ENCODE measurements around the gene RHBDL1. TPM values are rescaled to one million over a fixed set of nuclear protein-coding genes. Genes with fewer than 3 reads are reported as not detected.
A peak's percentile ranks its signal among the peaks of the same experiment; 100 is the strongest.

Gene RHBDL1
- total RNA-seq, 1 donor from 2014 or later, result 2.0 TPM

- DNase-seq (ENCODE audit: low spot score in 2 of 2), result no peak
- no peak for FAIRE-seq
These were observed 23.6 kb upstream of the RHBDL1 start for GRCh38 chr16:651844-652243.

GRCh38 chr16:652454-653305 is 22.8 kb upstream of the RHBDL1 start:
- no peak for FAIRE-seq
- DNase-seq (ENCODE audit: low spot score in 2 of 2), result no peak

GRCh38 chr16:654034-654433 is 21.4 kb upstream of the RHBDL1 start:
- FAIRE-seq, result no peak
- no peak for DNase-seq (ENCODE audit: low spot score in 2 of 2)

- no peak for DNase-seq (ENCODE audit: low spot score in 2 of 2)
- no peak for FAIRE-seq
These were observed 18.0 kb upstream of the RHBDL1 start for GRCh38 chr16:657487-657886.

- FAIRE-seq (no peak), DNase-seq (ENCODE audit: low spot score in 2 of 2) (no peak)
These were observed 16.5 kb upstream of the RHBDL1 start for GRCh38 chr16:658679-659571.

- DNase-seq (ENCODE audit: low spot score in 2 of 2) (no peak), FAIRE-seq (no peak)
These were observed 15.9 kb upstream of the RHBDL1 start for GRCh38 chr16:659618-660017.

GRCh38 chr16:660132-660458 is 15.4 kb upstream of the RHBDL1 start:
- FAIRE-seq, result no peak

GRCh38 chr16:660459-661183 is 14.8 kb upstream of the RHBDL1 start:
- DNase-seq (ENCODE audit: low spot score in 2 of 2), result peak; percentile 95 to 96
- no peak for FAIRE-seq

More at GRCh38 chr16:660132-660458, 15.4 kb upstream of the RHBDL1 start:
- DNase-seq (ENCODE audit: low spot score in 2 of 2), result no peak

GRCh38 chr16:661184-661821 is 14.2 kb upstream of the RHBDL1 start:
- DNase-seq (ENCODE audit: low spot score in 2 of 2), result no peak
- FAIRE-seq, result no peak

- no peak for DNase-seq (ENCODE audit: low spot score in 2 of 2)
- no peak for FAIRE-seq
These were observed 13.4 kb upstream of the RHBDL1 start for GRCh38 chr16:662095-662494.

GRCh38 chr16:662597-662996 is 12.9 kb upstream of the RHBDL1 start:
- no peak for FAIRE-seq

GRCh38 chr16:666572-666971 is 8.9 kb upstream of the RHBDL1 start:
- no peak for FAIRE-seq
- no peak for DNase-seq (ENCODE audit: low spot score in 2 of 2)

More at GRCh38 chr16:662597-662996, 12.9 kb upstream of the RHBDL1 start:
- no peak for DNase-seq (ENCODE audit: low spot score in 2 of 2)

- FAIRE-seq (no peak), DNase-seq (ENCODE audit: low spot score in 2 of 2) (no peak)
These were observed 8.2 kb upstream of the RHBDL1 start for GRCh38 chr16:667113-667779.

- FAIRE-seq, result no peak
- DNase-seq (ENCODE audit: low spot score in 2 of 2), result peak; percentile 95
These were observed 7.5 kb upstream of the RHBDL1 start, which contains the start of gene RHOT2 for GRCh38 chr16:667780-668518. RHOT2 (plus strand) TSS chr16:668132; CDS start chr16:668200, 68 bp downstream.

- no peak for FAIRE-seq
These were observed 6.8 kb upstream of the RHBDL1 start for GRCh38 chr16:668519-669171.

GRCh38 chr16:669666-670065 is 5.8 kb upstream of the RHBDL1 start:
- no peak for FAIRE-seq
- DNase-seq (ENCODE audit: low spot score in 2 of 2), result no peak

More at GRCh38 chr16:668519-669171, 6.8 kb upstream of the RHBDL1 start:
- no peak for DNase-seq (ENCODE audit: low spot score in 2 of 2)

- FAIRE-seq, result no peak
These were observed 4.8 kb upstream of the RHBDL1 start for GRCh38 chr16:670485-671352.

More at GRCh38 chr16:670485-671352, 4.8 kb upstream of the RHBDL1 start:
- DNase-seq (ENCODE audit: low spot score in 2 of 2), result no peak

Data from frontal cortex (tissue), 4 donors.